Neural progenitor cell (in vitro differentiated cells): Measurements from ENCODE around the gene ARHGEF4. TPM values are rescaled to one million over a fixed set of nuclear protein-coding genes. Genes with fewer than 3 reads are reported as not detected.

ENCODE experiments used
- DNase-seq: peaks from one replicate; pipeline ENCODE4 v3.0.0-alpha.2; 2016; ENCODE audit warnings: low spot score
- H2AFZ ChIP-seq: fragments of 200-600 bp; sonication (generic); replicated peaks from 2 replicates; pipeline ENCODE4 v1.6.1; 2016; ENCODE audit warnings: antibody characterized with exemption
- H3F3A ChIP-seq: fragments of 200-600 bp; sonication (generic); 2 replicates; pipeline ENCODE4 v1.6.1; 2016; ENCODE audit warnings: antibody characterized with exemption, low read depth
- H3K27ac ChIP-seq: fragments of 200-600 bp; sonication (generic); 2 replicates; pipeline ENCODE4 v1.5.1; 2016; ENCODE audit warnings: mild to moderate bottlenecking
- H3K27me3 ChIP-seq: fragments of 200-600 bp; sonication (generic); 2 replicates; pipeline ENCODE4 v1.6.1; 2016; ENCODE audit warnings: mild to moderate bottlenecking, moderate library complexity
- H3K36me3 ChIP-seq: fragments of 200-600 bp; sonication (generic); 2 replicates; pipeline ENCODE4 v1.5.1; 2016
- H3K4me1 ChIP-seq: fragments of 200-600 bp; sonication (generic); 2 replicates; pipeline ENCODE4 v1.6.1; 2016; ENCODE audit warnings: mixed run types
- H3K4me2 ChIP-seq: fragments of 200-600 bp; sonication (generic); 2 replicates; pipeline ENCODE4 v1.6.1; 2016
- H3K4me3 ChIP-seq: fragments of 200-600 bp; sonication (generic); 2 replicates; pipeline ENCODE4 v1.5.1; 2016
- H3K79me2 ChIP-seq: fragments of 200-600 bp; sonication (generic); 2 replicates; pipeline ENCODE4 v1.6.1; 2016; ENCODE audit warnings: low read depth
- H3K9ac ChIP-seq: fragments of 200-600 bp; sonication (generic); 2 replicates; pipeline ENCODE4 v1.6.1; 2016
- H3K9me3 ChIP-seq: fragments of 200-600 bp; sonication (generic); 2 replicates; pipeline ENCODE4 v1.5.1; 2016; ENCODE audit warnings: low read depth
- H4K20me1 ChIP-seq: fragments of 200-600 bp; sonication (generic); 2 replicates; pipeline ENCODE4 v1.6.1; 2016; ENCODE audit warnings: low read depth
- H3K27ac Mint-ChIP-seq: 3 replicates; pipeline ENCODE4 v1.8.0; 2021; ENCODE audit warnings: mixed read lengths
- H3K27me3 Mint-ChIP-seq: 2 replicates; pipeline ENCODE4 v1.8.0; 2022; ENCODE audit warnings: low read depth, mild to moderate bottlenecking, inconsistent platforms, moderate library complexity, mixed read lengths; ENCODE audit not compliant: insufficient read depth
- H3K36me3 Mint-ChIP-seq: 3 replicates; pipeline ENCODE4 v1.8.0; 2021; ENCODE audit warnings: mixed read lengths
- H3K4me1 Mint-ChIP-seq: 3 replicates; pipeline ENCODE4 v1.8.0; 2021; ENCODE audit warnings: mixed read lengths
- H3K4me3 Mint-ChIP-seq: 3 replicates; pipeline ENCODE4 v1.8.0; 2021; ENCODE audit warnings: mild to moderate bottlenecking, moderate library complexity, mixed read lengths
- H3K9me3 Mint-ChIP-seq: 3 replicates; pipeline ENCODE4 v1.8.0; 2020; ENCODE audit warnings: mixed read lengths
- EZH2 ChIP-seq: fragments of 200-600 bp; sonication (generic); IDR thresholded peaks from 2 replicates; pipeline ENCODE4 v1.6.1; 2017; ENCODE audit warnings: antibody characterized with exemption, mild to moderate bottlenecking, moderate library complexity
- EZH2phosphoT487 ChIP-seq: fragments of 200-600 bp; sonication (generic); IDR thresholded peaks from 2 replicates; pipeline ENCODE4 v1.6.1; 2017; ENCODE audit warnings: antibody characterized with exemption
- total RNA-seq: library from RNA; depleted of rRNA; stranded (reverse); fragments of >200 nt; gene quantifications from 2 replicates; pipeline ENCODE4 v1.2.3, GENCODE V29; 2015; ENCODE audit warnings: low replicate concordance
- TF ChIP-seq, protein P1 (sequence below): fragments of 200-600 bp; sonication (generic); IDR thresholded peaks from 2 replicates; pipeline ENCODE4 v1.5.1; 2017; ENCODE audit warnings: antibody characterized with exemption, mild to moderate bottlenecking

ARHGEF4 gene
- total RNA-seq, 1 donor from 2014 or later: 22.8 TPM

- Histone ChIP-seq H3K4me3 (no peak overlapping the region), H3K4me1 (no peaks in the 10 kb centered on the region), H3K9ac (no peak overlapping the region), H3K27me3 (no peaks in the 10 kb centered on the region), H4K20me1 (no peaks in the 10 kb centered on the region), H3K36me3 (no peaks in the 10 kb centered on the region), H3K79me2 (no peaks in the 10 kb centered on the region), H3K9me3 (peaks cover 4% of the 10 kb centered on the region), H3K27ac (no peak overlapping the region), H2AFZ (no peak overlapping the region), H3F3A (peaks cover 9% of the 10 kb centered on the region), H3K4me2 (no peak overlapping the region)
- no peak for TF ChIP-seq EZH2
- no peak for TF ChIP-seq EZH2phosphoT487
- TF ChIP-seq, protein P1, sequence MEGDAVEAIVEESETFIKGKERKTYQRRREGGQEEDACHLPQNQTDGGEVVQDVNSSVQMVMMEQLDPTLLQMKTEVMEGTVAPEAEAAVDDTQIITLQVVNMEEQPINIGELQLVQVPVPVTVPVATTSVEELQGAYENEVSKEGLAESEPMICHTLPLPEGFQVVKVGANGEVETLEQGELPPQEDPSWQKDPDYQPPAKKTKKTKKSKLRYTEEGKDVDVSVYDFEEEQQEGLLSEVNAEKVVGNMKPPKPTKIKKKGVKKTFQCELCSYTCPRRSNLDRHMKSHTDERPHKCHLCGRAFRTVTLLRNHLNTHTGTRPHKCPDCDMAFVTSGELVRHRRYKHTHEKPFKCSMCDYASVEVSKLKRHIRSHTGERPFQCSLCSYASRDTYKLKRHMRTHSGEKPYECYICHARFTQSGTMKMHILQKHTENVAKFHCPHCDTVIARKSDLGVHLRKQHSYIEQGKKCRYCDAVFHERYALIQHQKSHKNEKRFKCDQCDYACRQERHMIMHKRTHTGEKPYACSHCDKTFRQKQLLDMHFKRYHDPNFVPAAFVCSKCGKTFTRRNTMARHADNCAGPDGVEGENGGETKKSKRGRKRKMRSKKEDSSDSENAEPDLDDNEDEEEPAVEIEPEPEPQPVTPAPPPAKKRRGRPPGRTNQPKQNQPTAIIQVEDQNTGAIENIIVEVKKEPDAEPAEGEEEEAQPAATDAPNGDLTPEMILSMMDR: no peak
- Mint-ChIP-seq H3K9me3 (peaks cover 5% of the 10 kb centered on the region), H3K4me1 (no peaks in the 10 kb centered on the region), H3K36me3 (no peaks in the 10 kb centered on the region), H3K4me3 (no peak overlapping the region), H3K27me3 (peaks cover 2% of the 10 kb centered on the region), H3K27ac (no peak overlapping the region)
- no peak for DNase-seq
Observed at GRCh38 chr2:130882991-130883390, 46.3 kb downstream of the ARHGEF4 start.

GRCh38 chr2:130883496-130883895 is 46.8 kb downstream of the ARHGEF4 start:
- Histone ChIP-seq H3K27ac (no peak overlapping the region), H3K79me2 (no peaks in the 10 kb centered on the region), H3K4me1 (no peaks in the 10 kb centered on the region), H3F3A (peaks cover 9% of the 10 kb centered on the region), H2AFZ (no peak overlapping the region), H3K27me3 (no peaks in the 10 kb centered on the region), H3K36me3 (no peaks in the 10 kb centered on the region), H3K4me3 (no peak overlapping the region), H3K9ac (no peak overlapping the region), H4K20me1 (no peaks in the 10 kb centered on the region), H3K4me2 (no peak overlapping the region), H3K9me3 (no peaks in the 10 kb centered on the region)
- Mint-ChIP-seq H3K27ac (no peak overlapping the region), H3K4me1 (no peaks in the 10 kb centered on the region), H3K36me3 (no peaks in the 10 kb centered on the region), H3K27me3 (peaks cover 2% of the 10 kb centered on the region), H3K4me3 (no peak overlapping the region), H3K9me3 (peaks cover 4% of the 10 kb centered on the region)
- DNase-seq: no peak
- TF ChIP-seq, protein P1: no peak
- no peak for TF ChIP-seq EZH2
- no peak for TF ChIP-seq EZH2phosphoT487

DNA sequence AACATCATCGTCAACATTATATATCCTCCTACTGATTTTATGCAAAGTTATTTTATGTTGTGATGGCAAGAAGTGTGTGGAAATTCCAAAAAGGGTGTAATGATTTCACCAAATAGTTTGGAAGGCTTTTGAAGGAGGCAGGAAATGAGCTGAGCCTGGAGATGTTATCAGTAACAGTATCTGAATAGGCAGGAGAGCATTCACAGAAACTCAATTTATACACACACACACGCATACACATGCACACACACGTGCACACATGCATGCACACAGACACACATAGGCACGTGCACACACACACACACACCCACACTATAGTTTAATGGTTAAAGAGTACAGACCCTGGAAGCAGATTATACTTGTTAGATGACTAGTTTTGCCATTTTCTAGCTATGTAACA is 47.3 kb downstream of the ARHGEF4 start:
- Mint-ChIP-seq H3K4me3 (no peak overlapping the region), H3K27me3 (peaks cover 2% of the 10 kb centered on the region), H3K27ac (no peak overlapping the region), H3K9me3 (no peaks in the 10 kb centered on the region), H3K36me3 (no peaks in the 10 kb centered on the region), H3K4me1 (no peaks in the 10 kb centered on the region)
- no peaks in the 10 kb centered on the region for H3K36me3 ChIP-seq
- no peaks in the 10 kb centered on the region for H3K9me3 ChIP-seq
- no peak overlapping the region for H2AFZ ChIP-seq
- no peak overlapping the region for H3K4me2 ChIP-seq
- no peaks in the 10 kb centered on the region for H4K20me1 ChIP-seq
- H3K9ac ChIP-seq: no peak overlapping the region
- H3K27ac ChIP-seq: no peak overlapping the region
- H3K4me1 ChIP-seq: no peaks in the 10 kb centered on the region
- no peak overlapping the region for H3K4me3 ChIP-seq
- no peaks in the 10 kb centered on the region for H3K27me3 ChIP-seq
- no peaks in the 10 kb centered on the region for H3K79me2 ChIP-seq
- DNase-seq: no peak
- no peak for TF ChIP-seq EZH2phosphoT487
- no peak for TF ChIP-seq EZH2
- TF ChIP-seq, protein P1: no peak
- peaks cover 9% of the 10 kb centered on the region for H3F3A ChIP-seq
